Ishikawa (cell line): Measurements from ENCODE around the gene TMEM242.

ENCODE experiments used
- CREB1 ChIP-seq: IDR thresholded peaks from 2 replicates; pipeline ENCODE4 v1.6.1; 2012; ENCODE audit warnings: low read depth
- EGR1 ChIP-seq: IDR thresholded peaks from 2 replicates; pipeline ENCODE4 v1.6.1; 2012
- EP300 ChIP-seq: IDR thresholded peaks from 2 replicates; pipeline ENCODE4 v1.6.1; 2012; ENCODE audit warnings: borderline replicate concordance
- FOXM1 ChIP-seq: IDR thresholded peaks from 2 replicates; pipeline ENCODE4 v1.6.1; 2012; ENCODE audit warnings: low read depth, borderline replicate concordance
- TAF1 ChIP-seq: IDR thresholded peaks from 2 replicates; pipeline ENCODE4 v1.6.1; 2012; ENCODE audit warnings: low read depth, mild to moderate bottlenecking
- YY1 ChIP-seq: IDR thresholded peaks from 2 replicates; pipeline ENCODE4 v1.6.1; 2012; ENCODE audit warnings: low read depth

- no peak for TF ChIP-seq FOXM1
- TF ChIP-seq EGR1: no peak
- TF ChIP-seq CREB1: no peak
- TF ChIP-seq EP300: no peak
- no peak for TF ChIP-seq TAF1
- TF ChIP-seq YY1: no peak
These were observed 20.4 kb upstream of the TMEM242 start for GRCh38 chr6:157343732-157344131.
